NB4 (cell line): Measurements from ENCODE around the gene MEF2C.

ENCODE experiments used
- DNase-seq: peaks from one replicate; pipeline ENCODE4 v3.0.0; 2010; ENCODE audit warnings: low read depth
- H3K4me3 ChIP-seq: one replicate; pipeline ENCODE4 v1.5.1; 2011; ENCODE audit warnings: mild to moderate bottlenecking, low read depth, low read length, moderate library complexity
- CTCF ChIP-seq: IDR thresholded peaks from one replicate; pipeline ENCODE4 v1.5.1; 2012; ENCODE audit warnings: low read depth, low read length
- MAX ChIP-seq: IDR thresholded peaks from 2 replicates; pipeline ENCODE4 v1.6.1; 2011; ENCODE audit warnings: low read depth, low read length
- MYC ChIP-seq: IDR thresholded peaks from 2 replicates; pipeline ENCODE4 v1.6.1; 2011; ENCODE audit warnings: low read depth, low read length
- POLR2A ChIP-seq: IDR thresholded peaks from 2 replicates; pipeline ENCODE4 v1.6.1; 2011; ENCODE audit warnings: mild to moderate bottlenecking; ENCODE audit not compliant: insufficient read length; ENCODE audit errors: extremely low read depth

MEF2C gene

GRCh38 chr5:88884608-88884877, 1.6 kb upstream of the MEF2C start:
- TF ChIP-seq CTCF (no peak), MAX (no peak)

GRCh38 chr5:88883836-88884607, 1.0 kb upstream of the MEF2C start:
- TF ChIP-seq MAX: no peak
- no peak for TF ChIP-seq MYC
- no peak for TF ChIP-seq CTCF
- TF ChIP-seq POLR2A: no peak
- no peak overlapping the region for H3K4me3 ChIP-seq
- peak; percentile 10 for DNase-seq

More at GRCh38 chr5:88884608-88884877, 1.6 kb upstream of the MEF2C start:
- H3K4me3 ChIP-seq: no peak overlapping the region
- DNase-seq: no peak

GRCh38 chr5:88882276-88883038, 527 bp downstream of the MEF2C start:
- DNase-seq: no peak
- peak overlapping the region; percentile 32 for H3K4me3 ChIP-seq

GRCh38 chr5:88881571-88881971, 1.4 kb downstream of the MEF2C start:
- no peak for DNase-seq
- TF ChIP-seq MAX: no peak
- no peak for TF ChIP-seq MYC
- TF ChIP-seq POLR2A: no peak
- TF ChIP-seq CTCF: no peak
- H3K4me3 ChIP-seq: no peak overlapping the region

More at GRCh38 chr5:88882276-88883038, 527 bp downstream of the MEF2C start:
- TF ChIP-seq MYC: no peak

- TF ChIP-seq MAX (no peak), MYC (no peak), CTCF (no peak), POLR2A (no peak)
- no peak for DNase-seq
- H3K4me3 ChIP-seq: no peak overlapping the region
Measured at GRCh38 chr5:88880201-88880600, 2.8 kb downstream of the MEF2C start.

- DNase-seq: no peak
- no peak overlapping the region for H3K4me3 ChIP-seq
- TF ChIP-seq CTCF (no peak), MAX (no peak), POLR2A (no peak), MYC (no peak)
Measured at GRCh38 chr5:88879724-88880123, 3.3 kb downstream of the MEF2C start.
